T-helper 1 cell treated with Interleukin-12 subunit alpha and Interleukin-12 subunit beta and Interleukin-4 antibody, amounts not matched to agents 30 ng/mL and 1 ng/mL, for 36 hours (primary cell): ENCODE results near the gene NFXL1. TPM values are rescaled to one million over a fixed set of nuclear protein-coding genes. Genes with fewer than 3 reads are reported as not detected.
"Not testable (repeated sequence)": the region's sequence is repeated elsewhere in the genome, so short reads cannot be mapped to it uniquely, and the experiment has no call there.

ENCODE experiments used
- intact Hi-C: fragments of 100-400 bp; cut with micrococcal nuclease; formaldehyde crosslinking; loops from one replicate; pipeline ENCODE4 v1.15.1; 2024
- total RNA-seq: library from RNA; stranded (reverse); gene quantifications from 2 replicates; pipeline ENCODE4 v1.2.3, GENCODE V29; 2022

NFXL1 gene
- 13.0 and 14.2 TPM in 2 replicates for total RNA-seq

- intact Hi-C loops = loop anchor here (1.0 to 5.0 kb wide), 12 partner anchors 12 to 904 kb away; partner anchors contain the start of genes ATP10D, CNGA1, COMMD8 and CORIN
These were observed at the start of gene NFXL1 for GRCh38 chr4:47914220-47914925. Gene NFXL1 (minus strand): TSS chr4:47914583. CDS start chr4:47914203, 380 bp downstream.

- intact Hi-C loops = no loop called here
These were observed 40.3 kb upstream of the NFXL1 start for GRCh38 chr4:47954677-47955076.

GRCh38 chr4:47954245-47954644 is 39.9 kb upstream of the NFXL1 start:
- intact Hi-C loops = no loop called here

- intact Hi-C loops = no loop called here
These were observed 31.7 kb upstream of the NFXL1 start for GRCh38 chr4:47945930-47946726.

GRCh38 chr4:47942081-47942819 is 27.9 kb upstream of the NFXL1 start:
- intact Hi-C loops = no loop called here

- intact Hi-C loops = no loop called here
These were observed 25.1 kb upstream of the NFXL1 start for GRCh38 chr4:47939456-47939855.

- intact Hi-C loops = no loop called here
These were observed 22.0 kb upstream of the NFXL1 start for GRCh38 chr4:47936336-47936735.

GRCh38 chr4:47933840-47934239 is 19.5 kb upstream of the NFXL1 start:
- intact Hi-C loops = loop anchor here (1.0 to 5.0 kb wide), 8 partner anchors 8 to 1089 kb away; partner anchors contain the start of gene CORIN

GRCh38 chr4:47930971-47931804 is 16.8 kb upstream of the NFXL1 start:
- intact Hi-C loops = loop anchor here (5.0 kb wide), 2 partner anchors 94 to 369 kb away; partner anchors contain the start of gene CORIN

GRCh38 chr4:47929682-47930201 is 15.4 kb upstream of the NFXL1 start:
- intact Hi-C loops = loop anchor here (5.0 kb wide), 2 partner anchors 92 to 367 kb away; partner anchors contain the start of gene CORIN

GRCh38 chr4:47926667-47927258 is 12.4 kb upstream of the NFXL1 start:
- intact Hi-C loops = loop anchor here (1.0 kb wide), 5 partner anchors 8 to 215 kb away; partner anchors contain the start of gene NFXL1

GRCh38 chr4:47923261-47923608 is 8.9 kb upstream of the NFXL1 start:
- intact Hi-C loops = not testable (repeated sequence)

- intact Hi-C loops = not testable (repeated sequence)
These were observed 8.3 kb upstream of the NFXL1 start for GRCh38 chr4:47922436-47923260.

- intact Hi-C loops = not testable (repeated sequence)
These were observed 2.8 kb upstream of the NFXL1 start for GRCh38 chr4:47917163-47917562.

- intact Hi-C loops = loop anchor here (2.0 kb wide), 4 partner anchors 77 to 905 kb away; partner anchors contain the start of genes CNGA1, CORIN and NIPAL1
These were observed 995 bp upstream of the NFXL1 start for GRCh38 chr4:47915378-47915777.

GRCh38 chr4:47914926-47915237 is 499 bp upstream of the NFXL1 start:
- intact Hi-C loops = loop anchor here (1.0 to 5.0 kb wide), 12 partner anchors 11 to 904 kb away; partner anchors contain the start of genes ATP10D, CNGA1, COMMD8 and CORIN

- intact Hi-C loops = loop anchor here (1.0 to 5.0 kb wide), 12 partner anchors 12 to 903 kb away; partner anchors contain the start of genes ATP10D, CNGA1, COMMD8 and CORIN
These were observed 543 bp downstream of the NFXL1 start for GRCh38 chr4:47913861-47914219.

- intact Hi-C loops = loop anchor here (5.0 kb wide), 1 partner anchor 869 kb away; the partner anchor contains the start of gene FRYL
These were observed 1.1 kb downstream of the NFXL1 start for GRCh38 chr4:47913330-47913729.

GRCh38 chr4:47907089-47907646 is 7.2 kb downstream of the NFXL1 start:
- intact Hi-C loops = no loop called here
